ENCODE data around the gene ITPR2.
"Not testable (repeated sequence)": the region's sequence is repeated elsewhere in the genome, so short reads cannot be mapped to it uniquely, and the experiment has no call there.

The ITPR2 gene

GRCh38 chr12:26496170-26496569 lies 336.8 kb downstream of the ITPR2 start:
- DNase-seq: no peak

DNA sequence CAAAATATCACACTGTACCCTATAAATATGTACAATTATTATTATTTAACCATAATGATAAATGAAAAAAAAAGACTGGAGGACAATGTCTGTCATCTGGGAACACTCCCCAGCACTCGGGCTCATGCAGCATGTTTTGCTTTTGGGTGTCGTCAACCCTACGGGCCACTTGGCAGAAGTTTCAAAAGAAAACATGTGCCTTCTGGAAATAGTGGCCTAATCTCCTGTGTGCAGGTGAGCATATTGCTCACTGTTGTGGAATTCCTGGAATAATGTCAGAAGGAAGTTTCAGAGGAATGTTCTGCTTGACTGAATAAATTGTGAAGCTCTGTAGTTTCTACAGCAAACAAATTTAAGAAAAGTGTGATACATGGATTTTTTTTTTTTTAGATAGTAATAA lies 339.3 kb downstream of the ITPR2 start:
- no peak for DNase-seq

DNA sequence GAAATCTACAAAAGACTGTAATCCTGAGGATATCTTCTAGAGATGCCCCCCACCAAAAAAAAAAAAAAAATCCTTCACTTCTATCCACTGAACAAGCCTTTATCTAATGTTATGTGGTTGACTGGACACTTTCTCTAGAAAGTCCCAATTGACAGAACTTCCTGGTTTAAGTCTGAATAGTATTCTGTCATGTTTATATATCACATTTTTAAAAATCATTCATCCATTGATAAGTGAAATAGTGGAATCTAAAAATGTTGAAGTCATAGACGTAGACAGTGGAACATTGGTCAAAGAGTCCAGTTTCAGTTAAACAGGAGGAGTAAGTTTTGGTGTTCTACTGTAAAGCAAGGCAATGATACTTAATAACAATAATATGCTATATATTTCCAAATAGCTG lies 340.6 kb downstream of the ITPR2 start:
- DNase-seq: no peak

DNA sequence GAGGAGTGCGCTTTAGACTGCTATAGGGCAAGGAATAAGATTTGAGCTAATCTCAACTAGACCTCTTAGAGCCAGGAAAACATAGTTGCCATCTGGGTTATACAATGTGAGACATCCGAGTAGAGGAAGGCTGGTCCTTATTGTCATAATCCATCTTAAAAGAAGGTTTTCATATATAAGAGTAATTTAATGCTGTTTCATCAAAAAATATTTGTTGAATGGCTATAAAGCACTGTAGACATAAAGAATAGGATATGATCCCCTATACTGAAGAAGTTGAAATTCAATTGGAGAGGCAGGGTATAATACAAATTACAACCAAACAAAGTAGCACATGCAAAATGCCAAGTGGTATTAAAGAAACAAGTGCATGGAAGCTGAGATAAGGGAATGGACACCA lies 343.1 kb downstream of the ITPR2 start:
- DNase-seq: no peak

- no peak for DNase-seq
Observed at GRCh38 chr12:26488351-26488750, 344.6 kb downstream of the ITPR2 start.

DNA sequence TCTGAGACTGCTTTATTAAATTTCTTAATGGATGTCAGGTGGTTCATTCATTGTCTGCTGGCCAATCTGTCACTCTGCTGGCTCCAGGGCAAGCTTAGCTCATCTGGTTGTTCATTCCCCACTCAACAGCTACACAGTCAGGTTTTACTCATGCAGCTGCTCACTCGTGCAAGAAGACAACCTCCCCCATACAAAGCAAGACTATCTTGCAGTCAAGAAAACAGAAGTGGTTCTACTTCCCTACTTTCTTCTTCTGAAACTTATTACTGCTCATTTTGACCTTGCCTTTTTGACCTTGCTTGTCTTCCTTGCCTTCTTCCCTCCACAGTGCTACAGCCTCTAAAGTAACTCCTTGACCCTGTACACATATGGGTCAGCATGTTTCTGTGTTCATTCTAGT lies 359.7 kb downstream of the ITPR2 start:
- DNase-seq: no peak

DNA sequence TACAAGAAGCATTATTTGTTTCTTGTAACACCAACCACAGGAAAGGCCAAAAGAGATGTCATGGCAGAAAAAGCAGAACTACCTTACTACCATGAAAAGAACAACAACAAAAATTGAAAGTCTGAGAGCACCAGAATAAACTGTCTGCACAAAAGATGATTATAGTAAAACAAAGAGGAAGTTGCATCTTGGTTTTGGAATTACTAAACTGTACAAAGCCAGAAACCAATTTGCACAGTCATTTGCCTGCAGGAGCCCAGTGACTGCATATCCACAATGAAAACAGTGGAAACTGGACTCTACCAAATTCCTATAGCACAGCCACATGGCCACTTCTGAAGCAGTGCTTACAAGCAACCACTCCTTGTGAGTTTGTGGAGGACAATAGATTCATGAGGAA lies 361.4 kb downstream of the ITPR2 start:
- DNase-seq: no peak

- DNase-seq: no peak
Observed at GRCh38 chr12:26469421-26470180, 363.4 kb downstream of the ITPR2 start.

DNA sequence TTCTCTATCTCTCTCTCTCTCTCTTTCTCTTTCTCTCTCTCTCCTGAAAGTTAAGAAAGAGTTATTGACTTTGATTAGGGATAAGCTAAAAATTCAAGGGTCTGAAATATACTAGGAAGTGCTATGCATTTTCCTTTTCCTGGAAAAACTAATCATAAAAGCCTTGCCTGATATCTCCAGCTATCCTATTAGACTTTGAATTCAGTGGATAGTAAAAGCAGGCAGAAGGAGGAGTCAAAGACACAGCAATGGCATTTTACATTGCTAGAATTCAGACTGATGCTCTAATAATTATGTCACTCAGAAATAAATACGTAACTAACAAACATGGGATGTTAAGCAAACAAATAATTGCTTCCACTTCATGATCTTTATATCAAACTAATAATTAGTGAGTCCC lies 365.6 kb downstream of the ITPR2 start:
- no peak for DNase-seq

DNA sequence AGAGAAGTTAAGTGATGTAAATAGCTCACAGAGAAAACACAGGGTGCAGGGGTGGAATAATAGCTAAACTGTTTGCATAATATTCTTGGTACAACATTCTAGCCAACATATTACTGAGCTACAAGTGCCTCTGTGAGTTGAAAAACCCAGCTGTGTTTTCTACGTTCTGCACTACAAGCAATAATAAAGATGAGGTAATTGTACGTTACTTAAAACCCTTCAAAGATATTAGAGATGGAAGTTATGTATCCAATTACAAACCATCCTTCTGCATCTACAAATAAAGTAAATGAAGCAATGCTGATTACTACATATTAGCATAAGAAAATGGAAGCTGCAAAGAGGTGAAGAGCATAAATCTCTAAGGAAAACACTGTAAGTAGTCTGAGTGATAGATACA lies 366.3 kb downstream of the ITPR2 start:
- no peak for DNase-seq

DNA sequence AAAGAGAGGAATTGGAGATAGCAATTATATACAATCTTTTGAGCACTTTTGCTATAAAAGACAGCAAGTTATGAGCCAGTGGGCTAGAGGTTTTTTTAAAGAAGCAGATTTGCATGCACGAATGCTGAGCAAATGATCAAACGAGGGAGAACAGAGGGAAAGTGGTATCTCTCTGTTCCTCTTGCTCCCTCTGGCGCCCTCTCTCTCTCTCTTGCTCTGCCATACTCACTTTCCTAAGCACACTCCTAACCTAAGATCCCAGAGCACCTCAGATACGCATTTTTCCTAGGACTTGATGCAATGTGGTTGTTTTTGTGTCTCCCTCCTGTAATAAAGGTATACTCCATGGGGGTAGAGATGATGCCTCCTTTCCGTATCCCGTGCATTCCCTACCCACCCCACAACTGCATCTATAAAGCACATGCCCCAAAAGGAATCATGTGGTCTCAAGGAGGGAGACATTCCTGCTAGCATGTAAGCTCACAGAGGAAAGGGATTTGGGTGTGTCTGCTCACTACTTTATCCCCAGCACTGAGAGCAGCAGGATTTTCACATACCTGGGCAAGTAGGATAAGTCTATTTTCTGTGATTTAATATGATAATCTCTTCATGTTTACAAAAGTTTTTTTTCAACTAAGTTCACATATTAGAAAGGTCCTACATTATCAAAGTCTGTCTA lies 367.4 kb downstream of the ITPR2 start:
- DNase-seq: no peak

GRCh38 chr12:26461776-26462175 lies 371.2 kb downstream of the ITPR2 start:
- DNase-seq: no peak

DNA sequence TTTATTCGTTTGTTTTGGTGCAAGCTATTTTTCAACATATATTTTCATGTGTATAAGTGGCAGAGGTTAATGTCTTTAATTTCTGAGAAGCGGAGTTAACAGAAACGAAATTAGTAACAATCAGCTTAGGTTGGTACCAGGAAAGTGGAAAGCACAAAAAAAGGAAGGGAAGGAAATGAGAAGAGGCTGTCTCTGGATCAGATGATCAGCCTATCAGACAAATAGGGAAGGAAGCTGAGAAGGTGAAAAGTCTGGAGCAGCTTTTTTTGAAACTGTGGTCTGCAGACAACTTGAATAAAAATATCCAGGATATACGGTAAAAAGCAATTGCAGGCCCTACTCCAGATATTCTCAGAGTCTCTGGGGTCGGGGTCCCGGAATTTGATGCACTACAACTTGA lies 372.6 kb downstream of the ITPR2 start:
- DNase-seq: no peak

GRCh38 chr12:26455936-26456574 lies 376.9 kb downstream of the ITPR2 start:
- DNase-seq: no peak

DNA sequence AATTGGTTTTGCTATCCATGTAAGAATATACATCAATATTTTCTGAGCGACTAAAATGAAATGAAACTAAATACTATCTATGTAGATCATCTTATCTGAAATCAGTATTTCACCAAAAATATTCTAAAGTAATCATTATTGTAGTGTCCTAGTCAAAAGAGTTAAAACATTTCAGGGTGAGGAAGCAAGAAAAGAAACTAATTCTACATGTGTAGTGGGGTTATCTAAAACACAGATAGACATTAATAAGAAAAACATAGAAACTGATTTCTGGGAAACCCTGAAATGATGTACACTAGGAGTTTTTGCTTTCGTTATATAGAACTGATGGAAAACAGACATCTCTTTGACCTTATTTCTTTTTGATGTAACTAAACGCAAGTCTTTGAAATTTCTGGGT lies 379.7 kb downstream of the ITPR2 start:
- no peak for DNase-seq

DNA sequence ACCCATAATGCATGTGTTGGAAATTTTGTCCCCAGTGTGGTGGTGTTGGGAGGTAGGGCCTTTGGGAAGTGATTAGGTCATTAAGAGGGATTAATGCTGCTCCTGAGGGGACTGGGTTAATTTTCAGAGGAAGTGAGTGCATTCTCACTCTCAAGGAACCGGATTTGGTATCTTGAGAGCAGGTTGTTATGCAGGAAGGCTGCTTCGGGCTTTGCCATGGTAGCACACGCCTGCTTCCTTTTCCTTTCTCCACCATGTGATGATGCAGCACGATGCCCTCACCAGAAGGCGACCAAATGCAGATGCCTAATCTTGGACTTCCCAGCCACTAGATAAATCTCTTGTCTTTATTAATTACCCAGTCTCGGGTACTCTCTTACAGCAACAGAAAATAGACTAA lies 380.5 kb downstream of the ITPR2 start:
- DNase-seq: no peak

GRCh38 chr12:26451763-26452162 lies 381.2 kb downstream of the ITPR2 start:
- DNase-seq: no peak

DNA sequence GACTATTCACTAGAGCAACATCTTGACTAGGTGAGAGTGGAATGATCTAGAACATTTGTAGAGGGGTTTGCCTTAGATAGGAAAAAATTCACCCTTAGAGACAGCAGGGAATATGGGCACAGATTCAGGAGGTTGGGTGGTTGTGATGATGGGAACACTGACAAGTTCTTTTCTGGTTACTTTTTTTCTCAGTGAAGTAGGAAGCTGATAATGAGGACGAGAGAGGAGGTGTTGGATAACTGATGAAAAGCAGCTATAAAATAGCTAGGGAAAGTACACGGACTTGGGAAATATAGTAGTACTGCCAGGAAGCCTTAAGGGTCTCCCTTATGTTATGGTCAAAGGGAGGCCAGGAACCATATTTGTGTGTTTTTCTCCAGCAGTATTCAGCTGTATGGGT lies 387.1 kb downstream of the ITPR2 start:
- no peak for DNase-seq

- DNase-seq: no peak
Observed at GRCh38 chr12:26443309-26443708, 389.7 kb downstream of the ITPR2 start.

- DNase-seq: no peak
Observed at GRCh38 chr12:26441434-26441833, 391.6 kb downstream of the ITPR2 start.

GRCh38 chr12:26435069-26435404 lies 398.0 kb downstream of the ITPR2 start:
- DNase-seq: no peak

- no peak for DNase-seq
Observed at GRCh38 chr12:26434299-26435068, 398.5 kb downstream of the ITPR2 start.

- not testable (repeated sequence) for DNase-seq
Observed at GRCh38 chr12:26433701-26434100, 399.3 kb downstream of the ITPR2 start.

- DNase-seq: no peak
Observed at GRCh38 chr12:26431211-26431610, 401.8 kb downstream of the ITPR2 start.
